NB4 (cell line): ENCODE data around the gene NCOA6.
A peak's percentile ranks its signal among the peaks of the same experiment; 100 is the strongest.

Experiments used
- DNase-seq: peaks from one replicate; pipeline ENCODE4 v3.0.0; 2010; ENCODE audit warnings: low read depth
- H3K4me3 ChIP-seq: one replicate; pipeline ENCODE4 v1.5.1; 2011; ENCODE audit warnings: mild to moderate bottlenecking, low read depth, low read length, moderate library complexity
- CTCF ChIP-seq: IDR thresholded peaks from one replicate; pipeline ENCODE4 v1.5.1; 2012; ENCODE audit warnings: low read depth, low read length
- MYC ChIP-seq: IDR thresholded peaks from 2 replicates; pipeline ENCODE4 v1.6.1; 2011; ENCODE audit warnings: low read depth, low read length
- POLR2A ChIP-seq: IDR thresholded peaks from 2 replicates; pipeline ENCODE4 v1.6.1; 2011; ENCODE audit warnings: mild to moderate bottlenecking; ENCODE audit not compliant: insufficient read length; ENCODE audit errors: extremely low read depth
- TF ChIP-seq, protein P1 (sequence below): IDR thresholded peaks from 2 replicates; pipeline ENCODE4 v1.6.1; 2011; ENCODE audit warnings: low read depth, low read length

NCOA6 gene

DNA sequence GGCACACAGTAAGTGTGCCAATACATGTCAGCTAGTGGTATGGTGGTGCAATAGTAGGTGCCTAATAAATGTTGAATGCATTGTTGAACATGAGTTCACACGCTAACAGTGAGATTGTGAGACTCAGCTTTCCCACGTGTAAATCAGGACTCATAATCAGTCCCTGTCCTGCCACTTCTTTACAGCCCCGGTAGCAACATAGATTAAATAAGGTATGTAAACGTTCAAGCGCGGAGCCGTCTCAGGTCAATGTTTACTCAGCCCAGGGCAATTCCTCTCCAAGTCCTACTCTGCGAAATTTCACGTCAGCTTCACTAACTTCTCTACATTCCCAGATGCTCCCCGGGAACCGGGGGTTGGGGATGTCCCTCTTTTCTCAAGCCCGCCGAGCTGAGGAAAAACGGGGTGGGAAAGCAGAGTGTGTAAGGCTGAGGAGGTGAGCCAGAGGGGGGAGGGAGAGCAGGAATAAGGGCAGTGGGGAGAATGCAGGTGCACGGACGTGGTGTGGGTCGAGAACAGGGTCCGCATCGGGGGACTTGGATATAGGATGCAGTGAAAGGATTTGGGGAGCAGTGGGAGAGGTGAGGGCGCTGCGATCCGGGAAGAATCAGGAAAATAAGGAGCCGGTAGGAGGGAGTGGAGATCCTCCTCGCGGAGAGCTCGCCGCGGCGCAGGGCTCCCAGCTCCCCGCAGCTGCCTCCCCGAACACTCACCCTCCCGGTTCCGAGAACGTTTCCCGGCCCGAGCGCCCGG, 121.9 kb downstream of the NCOA6 start:
- TF ChIP-seq MYC: no peak
- no peak for TF ChIP-seq CTCF
- TF ChIP-seq POLR2A: no peak
- TF ChIP-seq, protein P1, sequence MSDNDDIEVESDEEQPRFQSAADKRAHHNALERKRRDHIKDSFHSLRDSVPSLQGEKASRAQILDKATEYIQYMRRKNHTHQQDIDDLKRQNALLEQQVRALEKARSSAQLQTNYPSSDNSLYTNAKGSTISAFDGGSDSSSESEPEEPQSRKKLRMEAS: no peak
- peak overlapping the region; percentile 61 for H3K4me3 ChIP-seq
- DNase-seq: peak; percentile 36

DNA sequence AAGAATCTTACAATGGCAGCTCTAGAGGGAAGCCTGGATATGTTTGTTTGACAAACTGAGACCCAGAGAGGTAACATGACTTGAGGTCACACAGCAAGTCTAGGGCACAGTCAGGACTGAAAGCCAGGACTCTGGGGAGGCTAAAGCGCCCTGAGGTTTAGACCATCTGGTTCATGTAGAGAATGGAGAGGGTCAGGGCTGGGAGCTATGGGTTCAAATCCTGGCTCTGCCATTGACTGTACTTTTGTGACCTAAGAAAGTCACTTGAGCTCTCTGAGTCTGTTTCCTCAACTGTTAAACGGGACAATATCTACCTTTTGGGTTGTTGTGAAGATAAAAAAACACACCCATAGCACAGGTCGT, 122.4 kb downstream of the NCOA6 start:
- TF ChIP-seq MYC: no peak
- TF ChIP-seq, protein P1: no peak
- no peak for TF ChIP-seq POLR2A
- TF ChIP-seq CTCF: no peak
- DNase-seq: no peak
- no peak overlapping the region for H3K4me3 ChIP-seq

DNA sequence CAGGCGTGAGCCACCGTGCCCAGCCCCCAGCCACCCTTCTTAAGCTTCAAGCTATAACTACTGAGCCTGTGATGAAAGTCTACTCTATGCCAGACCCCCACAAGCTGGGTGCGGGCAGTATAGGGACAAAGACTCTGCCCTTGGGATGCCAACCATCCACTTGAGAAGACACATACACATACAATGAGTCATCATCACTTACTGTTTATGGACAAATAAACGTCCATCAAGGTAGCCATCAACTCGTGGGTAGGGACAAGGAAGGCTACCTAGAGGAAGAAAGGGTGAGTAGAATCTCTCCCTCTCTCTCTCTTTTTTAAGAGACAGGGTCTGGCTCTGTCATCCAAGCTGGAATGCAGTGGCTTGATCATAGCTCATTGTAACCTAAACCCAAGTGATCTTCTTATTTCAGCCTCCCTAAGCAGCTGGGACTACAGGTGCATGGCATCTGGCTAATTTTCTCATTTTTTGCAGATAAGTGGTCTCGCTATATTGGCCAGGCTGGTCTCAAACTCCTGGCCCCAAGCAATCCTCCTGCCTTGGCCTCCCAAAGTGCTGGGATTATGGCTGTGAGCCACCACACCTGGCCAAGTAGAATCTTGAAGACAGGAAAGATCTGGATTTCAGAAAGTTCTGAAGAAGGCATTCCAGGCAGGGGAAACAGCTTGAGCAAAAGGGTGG, 123.9 kb downstream of the NCOA6 start:
- TF ChIP-seq POLR2A: no peak
- TF ChIP-seq, protein P1: no peak
- TF ChIP-seq CTCF: no peak
- TF ChIP-seq MYC: no peak
- no peak overlapping the region for H3K4me3 ChIP-seq

GRCh38 chr20:34693414-34693813, 132.0 kb downstream of the NCOA6 start:
- no peak for DNase-seq
- TF ChIP-seq POLR2A (no peak), MYC (no peak), CTCF (no peak)
- TF ChIP-seq, protein P1: no peak

More for the DNA sequence above, 123.9 kb downstream of the NCOA6 start:
- no peak for DNase-seq

GRCh38 chr20:34691838-34692237, 133.6 kb downstream of the NCOA6 start:
- TF ChIP-seq, protein P1: no peak
- no peak for TF ChIP-seq MYC
- TF ChIP-seq CTCF: no peak
- no peak overlapping the region for H3K4me3 ChIP-seq
- no peak for DNase-seq

More at GRCh38 chr20:34693414-34693813, 132.0 kb downstream of the NCOA6 start:
- no peak overlapping the region for H3K4me3 ChIP-seq
